ENCODE data around the gene HMCES.

HMCES gene, protein sequence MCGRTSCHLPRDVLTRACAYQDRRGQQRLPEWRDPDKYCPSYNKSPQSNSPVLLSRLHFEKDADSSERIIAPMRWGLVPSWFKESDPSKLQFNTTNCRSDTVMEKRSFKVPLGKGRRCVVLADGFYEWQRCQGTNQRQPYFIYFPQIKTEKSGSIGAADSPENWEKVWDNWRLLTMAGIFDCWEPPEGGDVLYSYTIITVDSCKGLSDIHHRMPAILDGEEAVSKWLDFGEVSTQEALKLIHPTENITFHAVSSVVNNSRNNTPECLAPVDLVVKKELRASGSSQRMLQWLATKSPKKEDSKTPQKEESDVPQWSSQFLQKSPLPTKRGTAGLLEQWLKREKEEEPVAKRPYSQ

GRCh38 chr3:129278439-129278965 lies at the start of gene HMCES:
Gene HMCES (plus strand): TSS chr3:129278870. CDS start chr3:129279733, 863 bp downstream.
- DNase-seq, result peak; percentile 96

DNA sequence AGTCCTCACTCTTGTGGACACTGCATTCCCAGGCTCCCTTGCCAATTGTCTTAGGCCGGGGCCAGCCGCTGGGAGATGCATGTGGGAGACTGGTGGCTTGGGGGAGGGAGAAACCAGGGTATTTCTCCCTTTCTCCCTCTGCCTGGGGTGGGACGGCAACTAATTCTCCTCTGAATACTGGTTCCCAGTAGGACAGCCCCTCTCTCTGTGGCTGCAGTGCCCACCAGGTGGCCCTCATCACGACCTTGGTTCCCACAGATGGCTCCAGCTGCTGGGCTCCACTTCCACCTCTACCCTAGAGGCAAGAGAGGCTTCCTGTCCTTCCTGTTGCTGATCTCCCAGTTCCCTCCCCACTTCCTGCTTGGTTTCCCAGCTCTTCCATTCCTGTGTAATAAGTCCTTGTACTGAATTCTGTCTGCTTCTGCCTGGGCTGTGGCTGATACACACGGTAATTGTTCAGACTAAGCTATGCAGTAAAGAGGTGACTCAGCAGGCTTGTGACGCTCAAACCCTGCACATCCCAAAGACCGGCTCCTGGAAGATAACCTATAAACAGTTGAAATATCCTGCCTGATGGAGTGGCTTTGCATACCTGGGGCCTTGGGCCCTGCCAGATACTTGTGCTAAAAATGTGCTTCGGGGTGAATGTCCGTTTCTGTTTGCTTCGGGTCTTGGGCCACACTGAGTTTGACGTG lies 49.6 kb upstream of the HMCES start:
- no peak for DNase-seq

GRCh38 chr3:129230311-129231019 lies 48.2 kb upstream of the HMCES start:
- peak; percentile 47 for DNase-seq

GRCh38 chr3:129231331-129232119 lies 47.1 kb upstream of the HMCES start:
- no peak for DNase-seq

GRCh38 chr3:129233538-129233937 lies 45.1 kb upstream of the HMCES start:
- DNase-seq, result no peak

DNA sequence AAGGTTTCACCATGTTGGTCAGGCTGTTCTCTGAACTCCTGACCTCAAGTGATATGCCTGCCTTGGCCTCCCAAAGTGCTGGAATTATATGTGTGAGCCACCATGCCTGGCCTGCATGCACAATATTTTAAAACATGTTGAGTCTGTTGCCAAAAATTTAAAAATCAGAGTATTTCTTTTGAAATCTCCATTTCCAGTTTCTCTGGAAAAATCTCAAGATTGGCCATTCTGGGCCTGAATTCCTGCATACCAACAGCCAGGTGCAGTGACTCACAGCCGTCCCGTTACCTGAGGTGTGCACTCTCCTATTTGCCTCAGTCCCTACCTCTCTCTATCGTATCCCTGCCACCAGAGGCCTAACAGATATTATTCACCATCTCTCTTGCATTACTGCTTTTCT lies 44.2 kb upstream of the HMCES start:
- no peak for DNase-seq

- no peak for DNase-seq
Observed at GRCh38 chr3:129235344-129235917, 43.2 kb upstream of the HMCES start.

- DNase-seq, result peak; percentile 51
Observed at GRCh38 chr3:129238945-129239705, 39.5 kb upstream of the HMCES start.

- no peak for DNase-seq
Observed at GRCh38 chr3:129239991-129240390, 38.7 kb upstream of the HMCES start.

- DNase-seq, result no peak
Observed at GRCh38 chr3:129240436-129240835, 38.2 kb upstream of the HMCES start.

DNA sequence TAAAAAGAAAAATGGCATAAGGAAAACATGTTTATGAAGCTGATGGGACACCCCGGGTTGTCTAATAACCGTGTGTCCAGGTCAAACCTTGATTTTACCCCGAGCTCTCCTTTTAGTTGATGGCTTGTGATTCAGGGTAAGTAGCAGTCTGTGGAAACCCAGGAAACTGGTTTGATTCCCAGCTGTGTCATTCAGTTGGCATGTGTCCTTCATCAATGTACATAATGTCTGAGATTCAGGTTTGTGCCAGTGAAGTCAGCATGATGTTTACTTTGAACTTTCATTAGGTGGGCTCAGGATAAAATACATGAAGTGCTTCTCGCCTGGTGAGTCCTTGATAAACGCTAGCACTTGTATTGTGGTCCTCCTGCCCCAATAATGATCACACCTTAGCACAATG lies 33.5 kb upstream of the HMCES start:
- DNase-seq, result no peak

GRCh38 chr3:129245641-129246306 lies 32.9 kb upstream of the HMCES start:
- DNase-seq, result peak; percentile 71

GRCh38 chr3:129246636-129247035 lies 32.0 kb upstream of the HMCES start:
- no peak for DNase-seq

GRCh38 chr3:129248286-129248979 lies 30.2 kb upstream of the HMCES start:
- DNase-seq, result no peak

DNA sequence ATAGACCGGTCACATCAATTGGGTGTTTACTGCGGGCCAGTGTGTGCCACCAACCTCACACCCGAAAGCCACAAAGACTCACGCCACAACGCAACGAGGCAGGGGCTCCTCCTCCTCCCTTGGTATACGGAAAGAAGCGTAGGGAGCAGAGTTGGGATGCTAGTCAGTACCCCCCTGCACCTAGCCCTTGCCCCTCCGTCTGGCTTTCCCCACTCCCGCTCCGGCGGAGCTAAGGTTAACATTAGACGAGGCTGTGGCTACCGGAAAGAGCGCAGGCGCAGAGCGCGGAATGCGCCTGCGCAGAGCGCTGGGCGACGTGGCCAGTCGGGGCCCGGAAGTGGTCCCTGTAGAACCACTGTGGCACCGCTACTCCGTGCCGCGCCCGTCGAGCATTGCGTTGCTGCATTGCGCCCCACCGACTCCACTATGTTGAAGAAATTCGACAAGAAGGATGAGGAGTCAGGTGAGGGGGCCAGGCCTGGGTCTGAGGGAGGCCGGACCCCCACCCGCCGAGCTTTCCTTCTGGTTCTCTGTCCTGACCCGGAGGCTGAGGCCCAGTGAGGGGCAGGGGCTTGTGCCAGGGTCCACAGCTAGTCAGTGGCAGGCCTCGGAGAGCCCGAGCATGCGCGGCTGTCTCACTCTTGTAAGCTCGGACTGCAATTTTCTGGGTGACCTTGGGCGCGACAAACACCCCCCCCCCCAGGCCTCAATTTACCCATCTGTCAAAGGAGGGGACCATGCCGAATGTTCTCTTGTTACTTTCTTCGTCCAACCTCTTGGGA lies 29.2 kb upstream of the HMCES start, which contains the start of gene COPG1:
TSS of gene COPG1 (plus strand) at position 323 of the 782 bp plus-strand sequence. CDS start at position 427, 104 bp downstream.
- peak; percentile 89 for DNase-seq

- no peak for DNase-seq
Observed at GRCh38 chr3:129252748-129253147, 25.9 kb upstream of the HMCES start.

DNA sequence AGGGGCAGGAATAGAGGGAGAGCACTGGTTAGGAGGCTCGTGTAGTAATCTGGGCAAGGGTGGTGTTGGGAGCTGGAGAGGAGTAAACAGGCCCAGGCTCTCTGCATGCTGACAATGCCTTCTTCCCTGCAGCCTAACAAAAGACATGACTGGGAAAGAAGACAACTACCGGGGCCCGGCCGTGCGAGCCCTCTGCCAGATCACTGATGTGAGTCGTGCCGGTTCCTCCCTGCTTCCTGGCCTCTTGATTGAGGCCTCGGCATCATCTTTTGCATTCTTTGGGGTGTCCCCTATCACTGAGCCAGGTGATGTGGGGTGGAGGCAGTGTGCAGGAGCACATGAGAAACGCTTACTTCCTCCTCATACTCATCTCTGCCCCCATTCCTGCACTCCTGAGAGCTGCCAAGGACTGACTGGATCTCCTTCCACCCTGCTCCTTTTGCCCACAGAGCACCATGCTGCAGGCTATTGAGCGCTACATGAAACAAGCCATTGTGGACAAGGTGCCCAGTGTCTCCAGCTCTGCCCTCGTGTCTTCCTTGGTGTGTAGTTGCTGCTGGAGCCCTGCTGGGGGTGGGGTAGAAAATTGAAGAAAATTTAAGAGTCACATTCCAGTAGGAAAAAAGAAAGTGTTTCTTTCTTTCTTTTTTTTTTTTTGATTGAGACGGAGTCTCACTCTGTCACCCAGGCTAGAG lies 24.0 kb upstream of the HMCES start:
- DNase-seq, result no peak

DNA sequence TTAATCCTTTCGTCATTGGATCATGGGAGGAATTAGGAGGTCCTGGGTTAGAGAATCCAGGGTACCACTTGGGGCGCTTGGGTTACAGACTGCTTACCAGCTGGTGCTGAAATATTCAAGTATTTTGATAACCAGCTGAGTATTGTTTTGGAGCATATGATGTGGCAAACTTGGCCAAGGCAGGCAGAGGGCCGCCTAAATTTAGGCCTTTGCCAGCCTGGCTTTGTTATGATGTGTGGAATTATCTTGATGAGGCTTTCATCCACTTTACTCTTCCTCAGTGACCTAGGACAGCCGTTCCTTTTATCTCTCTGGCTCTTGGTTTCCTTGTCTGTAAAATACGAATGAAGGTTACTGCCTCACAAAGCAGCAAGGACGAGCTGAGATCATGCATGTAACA lies 22.4 kb upstream of the HMCES start:
- no peak for DNase-seq

- DNase-seq, result no peak
Observed at GRCh38 chr3:129257609-129258008, 21.1 kb upstream of the HMCES start.
